GM12878 (cell line): ENCODE results near the gene DYRK1B. TPM values are rescaled to one million over a fixed set of nuclear protein-coding genes. Genes with fewer than 3 reads are reported as not detected.

Experiments used
- ATF2 ChIP-seq: IDR thresholded peaks from 2 replicates; pipeline ENCODE4 v1.6.1; 2012; ENCODE audit warnings: low read length, inconsistent platforms
- BHLHE40 ChIP-seq, 2 experiments: fragments of 450-650 bp in 1 of 2; IDR thresholded peaks; 2 replicates each; pipeline ENCODE4 v1.6.1; 2011 to 2017; ENCODE audit warnings: low read depth in 2 of 2, borderline replicate concordance in 1 of 2, improper control_type of control experiment in 1 of 2, low read length in 1 of 2, mild to moderate bottlenecking in 1 of 2
- BMI1 ChIP-seq: fragments of 450-650 bp; IDR thresholded peaks from 2 replicates; pipeline ENCODE4 v1.6.1; 2016; ENCODE audit warnings: mild to moderate bottlenecking, moderate library complexity, borderline replicate concordance
- CBFB ChIP-seq: IDR thresholded peaks from 2 replicates; pipeline ENCODE4 v1.6.1; 2016; ENCODE audit warnings: antibody characterized with exemption, low read depth
- CEBPB ChIP-seq, 2 experiments: fragments of 150-350 bp in 1 of 2; IDR thresholded peaks; 2 replicates each; pipeline ENCODE4 v1.6.1; 2012 to 2014; ENCODE audit warnings: low read depth in 2 of 2, low read length in 2 of 2, borderline replicate concordance in 1 of 2, inconsistent platforms in 1 of 2
- CREB1 ChIP-seq: IDR thresholded peaks from 2 replicates; pipeline ENCODE4 v1.6.1; 2012; ENCODE audit warnings: low read depth, mild to moderate bottlenecking, inconsistent platforms
- FOXM1 ChIP-seq: IDR thresholded peaks from 2 replicates; pipeline ENCODE4 v1.6.1; 2012; ENCODE audit warnings: low read depth, mild to moderate bottlenecking, inconsistent platforms, low read length, moderate library complexity
- HCFC1 ChIP-seq: fragments of 150-350 bp; IDR thresholded peaks from 2 replicates; pipeline ENCODE4 v1.6.1; 2014; ENCODE audit warnings: low read length
- KAT2A ChIP-seq: conservative IDR thresholded peaks from 2 replicates; pipeline ENCODE4 v1.6.1; 2011; ENCODE audit warnings: low read depth, low read length; ENCODE audit not compliant: control insufficient read depth
- LARP7 ChIP-seq: fragments of 450-650 bp; IDR thresholded peaks from 2 replicates; pipeline ENCODE4 v1.6.1; 2017; ENCODE audit warnings: mild to moderate bottlenecking
- MXI1 ChIP-seq: fragments of 150-350 bp; IDR thresholded peaks from 2 replicates; pipeline ENCODE4 v1.6.1; 2011; ENCODE audit warnings: low read depth, mild to moderate bottlenecking, inconsistent platforms, low read length, improper control_type of control experiment
- NR2F1 ChIP-seq: fragments of 450-650 bp; conservative IDR thresholded peaks from 2 replicates; pipeline ENCODE4 v1.6.1; 2017; ENCODE audit warnings: mild to moderate bottlenecking
- POLR2AphosphoS5 ChIP-seq: IDR thresholded peaks from 2 replicates; pipeline ENCODE4 v1.6.1; 2011; ENCODE audit warnings: mild to moderate bottlenecking, low read length, inconsistent platforms
- POU2F2 ChIP-seq: IDR thresholded peaks from 3 replicates; pipeline ENCODE4 v1.6.1; 2011; ENCODE audit warnings: low read depth, mild to moderate bottlenecking, low read length, borderline replicate concordance
- RFX5 ChIP-seq: IDR thresholded peaks from 2 replicates; pipeline ENCODE4 v1.6.1; 2011; ENCODE audit warnings: low read depth, low read length, improper control_type of control experiment
- SIX5 ChIP-seq: IDR thresholded peaks from 2 replicates; pipeline ENCODE4 v1.6.1; 2011; ENCODE audit warnings: mild to moderate bottlenecking, low read depth, low read length, moderate library complexity; ENCODE audit not compliant: severe bottlenecking
- SKIL ChIP-seq: fragments of 450-650 bp; IDR thresholded peaks from 2 replicates; pipeline ENCODE4 v1.6.1; 2017; ENCODE audit warnings: mild to moderate bottlenecking, low read depth, inconsistent platforms; ENCODE audit not compliant: poor library complexity, severe bottlenecking
- TAF1 ChIP-seq: IDR thresholded peaks from 2 replicates; pipeline ENCODE4 v1.6.1; 2011; ENCODE audit warnings: mild to moderate bottlenecking, low read depth, low read length, borderline replicate concordance
- WRNIP1 ChIP-seq: IDR thresholded peaks from 2 replicates; pipeline ENCODE4 v1.6.1; 2011; ENCODE audit warnings: low read depth, low read length, improper control_type of control experiment, borderline replicate concordance
- ZBED1 ChIP-seq: IDR thresholded peaks from 2 replicates; pipeline ENCODE4 v1.6.1; 2016; ENCODE audit warnings: borderline replicate concordance
- polyA plus RNA-seq, 11 experiments: library from polyadenylated mRNA; depleted of rRNA in 4 of 11; unstranded in 6 of 11; stranded (reverse) in 5 of 11; fragments of >200 nt; fragmentation: Nextera tagmentation in 4 of 11; fragmentation: Illumina TruSeq in 1 of 11; extraction: Ambion mirVana in 4 of 11; extraction: Trizol in 1 of 11; gene quantifications; 1 replicate in 1 of 11; 2 replicates in 10 of 11; pipeline versions ENCODE4 v1.2.1 to v1.2.3, GENCODE V29; 2011 to 2016; ENCODE audit warnings: inconsistent platforms in 2 of 11, missing spikeins in 2 of 11, low read depth in 1 of 11
- total RNA-seq, 4 experiments: library from RNA; depleted of rRNA in 3 of 4; stranded (reverse); fragments of >200 nt in 3 of 4; fragmentation: Illumina TruSeq in 1 of 4; extraction: Trizol in 1 of 4; gene quantifications; 2 replicates each; pipeline versions ENCODE4 v1.2.1 to v1.2.3, GENCODE V29; 2013 to 2021
- TF ChIP-seq, protein P1 (sequence below): fragments of 450-650 bp; IDR thresholded peaks from 2 replicates; pipeline ENCODE4 v1.6.1; 2016; ENCODE audit warnings: mild to moderate bottlenecking, moderate library complexity, borderline replicate concordance
- TF ChIP-seq, protein P2 (sequence below): fragments of 450-650 bp; IDR thresholded peaks from 2 replicates; pipeline ENCODE4 v1.6.1; 2017; ENCODE audit warnings: low read depth, mild to moderate bottlenecking, moderate library complexity

Gene DYRK1B
- total and polyA plus RNA-seq, 10 of the 15 experiments (the other 5 are each of a cell fraction or from before 2014, with no cell fraction given), result 0.07 to 10.2 (median 3.4) TPM; not detected in 1

- TF ChIP-seq KAT2A (no peak), ZBED1 (no peak), BMI1 (no peak), HCFC1 (no peak), BHLHE40 (IDR thresholded peaks at IDR 0.05; ENCODE audit: borderline replicate concordance in 1 of 2, low read depth in 2 of 2, low read length in 1 of 2) (no peak), FOXM1 (no peak), POU2F2 (no peak), SKIL (peak; percentile 40), SIX5 (no peak), ATF2 (no peak), CBFB (no peak), WRNIP1 (no peak), CREB1 (no peak), MXI1 (no peak), LARP7 (no peak), CEBPB (IDR thresholded peaks at IDR 0.05; ENCODE audit: borderline replicate concordance in 1 of 2, low read depth in 2 of 2, low read length in 2 of 2) (no peak), NR2F1 (peak; percentile 73), TAF1 (no peak), POLR2AphosphoS5 (no peak), RFX5 (no peak)
- TF ChIP-seq, protein P1, sequence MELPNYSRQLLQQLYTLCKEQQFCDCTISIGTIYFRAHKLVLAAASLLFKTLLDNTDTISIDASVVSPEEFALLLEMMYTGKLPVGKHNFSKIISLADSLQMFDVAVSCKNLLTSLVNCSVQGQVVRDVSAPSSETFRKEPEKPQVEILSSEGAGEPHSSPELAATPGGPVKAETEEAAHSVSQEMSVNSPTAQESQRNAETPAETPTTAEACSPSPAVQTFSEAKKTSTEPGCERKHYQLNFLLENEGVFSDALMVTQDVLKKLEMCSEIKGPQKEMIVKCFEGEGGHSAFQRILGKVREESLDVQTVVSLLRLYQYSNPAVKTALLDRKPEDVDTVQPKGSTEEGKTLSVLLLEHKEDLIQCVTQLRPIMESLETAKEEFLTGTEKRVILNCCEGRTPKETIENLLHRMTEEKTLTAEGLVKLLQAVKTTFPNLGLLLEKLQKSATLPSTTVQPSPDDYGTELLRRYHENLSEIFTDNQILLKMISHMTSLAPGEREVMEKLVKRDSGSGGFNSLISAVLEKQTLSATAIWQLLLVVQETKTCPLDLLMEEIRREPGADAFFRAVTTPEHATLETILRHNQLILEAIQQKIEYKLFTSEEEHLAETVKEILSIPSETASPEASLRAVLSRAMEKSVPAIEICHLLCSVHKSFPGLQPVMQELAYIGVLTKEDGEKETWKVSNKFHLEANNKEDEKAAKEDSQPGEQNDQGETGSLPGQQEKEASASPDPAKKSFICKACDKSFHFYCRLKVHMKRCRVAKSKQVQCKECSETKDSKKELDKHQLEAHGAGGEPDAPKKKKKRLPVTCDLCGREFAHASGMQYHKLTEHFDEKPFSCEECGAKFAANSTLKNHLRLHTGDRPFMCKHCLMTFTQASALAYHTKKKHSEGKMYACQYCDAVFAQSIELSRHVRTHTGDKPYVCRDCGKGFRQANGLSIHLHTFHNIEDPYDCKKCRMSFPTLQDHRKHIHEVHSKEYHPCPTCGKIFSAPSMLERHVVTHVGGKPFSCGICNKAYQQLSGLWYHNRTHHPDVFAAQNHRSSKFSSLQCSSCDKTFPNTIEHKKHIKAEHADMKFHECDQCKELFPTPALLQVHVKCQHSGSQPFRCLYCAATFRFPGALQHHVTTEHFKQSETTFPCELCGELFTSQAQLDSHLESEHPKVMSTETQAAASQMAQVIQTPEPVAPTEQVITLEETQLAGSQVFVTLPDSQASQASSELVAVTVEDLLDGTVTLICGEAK, result no peak
- TF ChIP-seq, protein P2, sequence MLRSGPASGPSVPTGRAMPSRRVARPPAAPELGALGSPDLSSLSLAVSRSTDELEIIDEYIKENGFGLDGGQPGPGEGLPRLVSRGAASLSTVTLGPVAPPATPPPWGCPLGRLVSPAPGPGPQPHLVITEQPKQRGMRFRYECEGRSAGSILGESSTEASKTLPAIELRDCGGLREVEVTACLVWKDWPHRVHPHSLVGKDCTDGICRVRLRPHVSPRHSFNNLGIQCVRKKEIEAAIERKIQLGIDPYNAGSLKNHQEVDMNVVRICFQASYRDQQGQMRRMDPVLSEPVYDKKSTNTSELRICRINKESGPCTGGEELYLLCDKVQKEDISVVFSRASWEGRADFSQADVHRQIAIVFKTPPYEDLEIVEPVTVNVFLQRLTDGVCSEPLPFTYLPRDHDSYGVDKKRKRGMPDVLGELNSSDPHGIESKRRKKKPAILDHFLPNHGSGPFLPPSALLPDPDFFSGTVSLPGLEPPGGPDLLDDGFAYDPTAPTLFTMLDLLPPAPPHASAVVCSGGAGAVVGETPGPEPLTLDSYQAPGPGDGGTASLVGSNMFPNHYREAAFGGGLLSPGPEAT, result peak; percentile 44; the same call in 1 of the 2 replicates
These were observed 17.5 kb downstream of the DYRK1B start (continued) for GRCh38 chr19:39816287-39817048.
